GM23338 (cell line): ENCODE results near the gene PDGFC. TPM values are rescaled to one million over a fixed set of nuclear protein-coding genes. Genes with fewer than 3 reads are reported as not detected.

Experiments used
- ATAC-seq: fragments of 200-7000 bp; cut with Tn5 transposase; 3 replicates; pipeline ENCODE4 v1.9.1; 2020
- DNase-seq: peaks from one replicate; pipeline ENCODE4 v3.0.0-alpha.2; 2015; ENCODE audit warnings: low spot score
- H2AFZ ChIP-seq: fragments of 200-600 bp; sonication (generic); 2 replicates; pipeline ENCODE4 v1.8.0; 2016; ENCODE audit warnings: antibody characterized with exemption, mild to moderate bottlenecking, moderate library complexity
- H3F3A ChIP-seq: fragments of 200-600 bp; sonication (generic); replicated peaks from 2 replicates; pipeline ENCODE4 v1.8.0; 2017; ENCODE audit warnings: antibody characterized with exemption, mixed run types, low read depth
- H3K27ac ChIP-seq: fragments of 200-600 bp; sonication (generic); 2 replicates; pipeline ENCODE4 v1.6.1; 2016; ENCODE audit warnings: low read depth
- H3K27me3 ChIP-seq: fragments of 200-600 bp; sonication (generic); 2 replicates; pipeline ENCODE4 v1.8.0; 2016; ENCODE audit warnings: mild to moderate bottlenecking, mixed run types, moderate library complexity; ENCODE audit not compliant: insufficient read depth
- H3K36me3 ChIP-seq: fragments of 200-600 bp; sonication (generic); 2 replicates; pipeline ENCODE4 v1.8.0; 2016; ENCODE audit warnings: mild to moderate bottlenecking; ENCODE audit not compliant: insufficient read depth
- H3K4me1 ChIP-seq: fragments of 200-600 bp; sonication (generic); 2 replicates; pipeline ENCODE4 v1.8.0; 2016; ENCODE audit warnings: mild to moderate bottlenecking, moderate library complexity; ENCODE audit not compliant: insufficient read depth
- H3K4me2 ChIP-seq: fragments of 200-600 bp; sonication (generic); 2 replicates; pipeline ENCODE4 v1.7.1; 2017; ENCODE audit warnings: mixed run types
- H3K4me3 ChIP-seq: fragments of 200-600 bp; sonication (generic); 2 replicates; pipeline ENCODE4 v1.6.1; 2016; ENCODE audit warnings: mixed run types
- H3K79me2 ChIP-seq: fragments of 200-600 bp; sonication (generic); replicated peaks from 2 replicates; pipeline ENCODE4 v1.8.0; 2017; ENCODE audit warnings: mild to moderate bottlenecking; ENCODE audit not compliant: insufficient read depth
- H3K9me2 ChIP-seq: fragments of 200-600 bp; sonication (generic); 2 replicates; pipeline ENCODE4 v1.8.0; 2017; ENCODE audit not compliant: insufficient read depth
- H4K20me1 ChIP-seq: fragments of 200-600 bp; sonication (generic); replicated peaks from 2 replicates; pipeline ENCODE4 v1.8.0; 2017; ENCODE audit warnings: mild to moderate bottlenecking; ENCODE audit not compliant: insufficient read depth
- H3K27ac Mint-ChIP-seq: 2 replicates; pipeline ENCODE4 v1.8.0; 2020; ENCODE audit warnings: inconsistent platforms, mild to moderate bottlenecking, moderate library complexity, mixed read lengths
- H3K27me3 Mint-ChIP-seq: 3 replicates; pipeline ENCODE4 v1.8.0; 2022; ENCODE audit warnings: low read depth, mild to moderate bottlenecking, moderate library complexity, mixed read lengths, inconsistent platforms; ENCODE audit not compliant: insufficient read depth, poor library complexity
- H3K36me3 Mint-ChIP-seq: 3 replicates; pipeline ENCODE4 v1.8.0; 2021; ENCODE audit warnings: low read depth, mild to moderate bottlenecking, inconsistent platforms, moderate library complexity, mixed read lengths
- H3K4me1 Mint-ChIP-seq: 3 replicates; pipeline ENCODE4 v1.8.0; 2020; ENCODE audit warnings: mild to moderate bottlenecking, inconsistent platforms, mixed read lengths
- H3K4me3 Mint-ChIP-seq: 3 replicates; pipeline ENCODE4 v1.8.0; 2021; ENCODE audit warnings: moderate library complexity, mild to moderate bottlenecking, inconsistent platforms, mixed read lengths
- H3K9me3 Mint-ChIP-seq: 3 replicates; pipeline ENCODE4 v1.8.0; 2020; ENCODE audit warnings: moderate library complexity, mild to moderate bottlenecking, inconsistent platforms, mixed read lengths
- CREB1 ChIP-seq: fragments of 250-450 bp; sonication (Bioruptor Pico); IDR thresholded peaks from 2 replicates; pipeline ENCODE4 v1.5.0; 2020; ENCODE audit warnings: low read depth, mild to moderate bottlenecking, moderate library complexity
- EZH2 ChIP-seq: fragments of 200-600 bp; sonication (generic); IDR thresholded peaks from one replicate; pipeline ENCODE4 v1.8.0; 2017; ENCODE audit warnings: antibody characterized with exemption, mild to moderate bottlenecking, low read depth; ENCODE audit not compliant: unreplicated experiment
- EZH2phosphoT487 ChIP-seq: fragments of 200-600 bp; sonication (generic); IDR thresholded peaks from one replicate; pipeline ENCODE4 v1.8.1; 2018; ENCODE audit warnings: antibody characterized with exemption; ENCODE audit not compliant: unreplicated experiment
- JUNB ChIP-seq: IDR thresholded peaks from one replicate; pipeline ENCODE4 v1.6.1; 2016; ENCODE audit warnings: antibody characterized with exemption; ENCODE audit not compliant: unreplicated experiment
- NANOG ChIP-seq: IDR thresholded peaks from 2 replicates; pipeline ENCODE4 v1.6.1; 2016; ENCODE audit warnings: antibody characterized with exemption, borderline replicate concordance
- POLR2AphosphoS5 ChIP-seq: IDR thresholded peaks from 2 replicates; pipeline ENCODE4 v1.6.1; 2016; ENCODE audit warnings: antibody characterized with exemption, low read depth
- STAT1 ChIP-seq: IDR thresholded peaks from one replicate; pipeline ENCODE4 v1.6.1; 2016; ENCODE audit warnings: antibody characterized with exemption; ENCODE audit not compliant: unreplicated experiment
- ZNF114 ChIP-seq: fragments of 250-450 bp; sonication (Bioruptor Pico); IDR thresholded peaks from 2 replicates; pipeline ENCODE4 v1.5.0; 2020; ENCODE audit warnings: mild to moderate bottlenecking, moderate library complexity
- ZNF331 ChIP-seq: fragments of 250-450 bp; sonication (Bioruptor Pico); IDR thresholded peaks from 2 replicates; pipeline ENCODE4 v1.5.0; 2020; ENCODE audit warnings: low read depth, mild to moderate bottlenecking, moderate library complexity
- polyA plus RNA-seq: library from polyadenylated mRNA; unstranded; fragments of >200 nt; fragmentation: Nextera tagmentation; extraction: Ambion mirVana; gene quantifications from 2 replicates; pipeline ENCODE4 v1.2.1, GENCODE V29; 2016
- total RNA-seq: library from RNA; depleted of rRNA; stranded (reverse); fragments of >200 nt; shearing (Covaris generic); gene quantifications from 2 replicates; pipeline ENCODE4 v1.2.3, GENCODE V29; 2014
- TF ChIP-seq, protein P1 (sequence below): IDR thresholded peaks from 2 replicates; pipeline ENCODE4 v1.6.1; 2016; ENCODE audit warnings: antibody characterized with exemption
- TF ChIP-seq, protein P2 (sequence below), 2 experiments: fragments of 200-600 bp in 1 of 2; sonication (generic) in 1 of 2; conservative IDR thresholded peaks; 2 replicates each; pipeline versions ENCODE4 v1.5.1 to v1.6.1; 2016 to 2017; ENCODE audit warnings: antibody characterized with exemption in 2 of 2, low read depth in 2 of 2, mild to moderate bottlenecking in 2 of 2, moderate library complexity in 1 of 2
- TF ChIP-seq, protein P3 (sequence below): fragments of 250-450 bp; sonication (Bioruptor Pico); IDR thresholded peaks from 2 replicates; pipeline ENCODE4 v1.5.0; 2020; ENCODE audit warnings: mild to moderate bottlenecking, moderate library complexity
- TF ChIP-seq, protein P4 (sequence below): IDR thresholded peaks from one replicate; pipeline ENCODE4 v1.6.1; 2018; ENCODE audit warnings: antibody characterized with exemption; ENCODE audit not compliant: unreplicated experiment

PDGFC gene
- total and polyA plus RNA-seq, 2 experiments from 2014 or later, result 1.3 to 3.4 TPM

DNA sequence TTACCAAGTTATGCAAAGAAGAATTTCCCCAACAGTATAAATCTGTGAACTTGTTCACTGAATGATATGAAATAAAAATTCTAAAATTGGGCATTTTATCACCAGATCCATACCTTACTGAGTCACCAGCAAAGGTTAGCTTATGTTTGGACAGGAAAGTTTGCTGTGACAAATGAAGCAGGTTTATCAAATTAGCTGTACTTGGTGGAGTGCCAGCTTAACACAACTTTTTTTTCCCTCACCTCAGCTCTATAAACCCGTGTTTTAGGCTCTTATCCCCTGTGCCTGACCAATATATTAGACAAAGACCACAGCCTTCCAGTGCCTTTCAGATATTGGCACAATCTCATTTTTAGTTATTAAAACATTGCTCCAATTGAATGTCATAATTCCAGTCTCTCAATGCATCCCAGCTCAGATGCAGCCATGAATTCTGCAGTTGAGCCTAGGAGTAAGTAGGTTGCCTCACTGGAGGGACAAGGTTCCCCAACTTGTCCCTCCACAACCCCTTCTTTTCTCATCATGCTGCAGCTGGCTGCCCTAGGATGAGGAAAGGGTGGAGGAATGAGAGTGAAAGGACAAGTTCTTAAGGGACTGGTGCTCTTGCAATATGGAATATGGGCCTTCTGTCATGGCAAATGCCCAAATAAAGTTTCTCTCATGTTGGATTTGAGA, 27.0 kb upstream of the PDGFC start:
- no peak overlapping the region for H3K4me3 ChIP-seq
- Mint-ChIP-seq H3K4me1 (peaks cover 4% of the 10 kb centered on the region; the same call in 2 of the 3 replicates), H3K27me3 (peaks cover 2% of the 10 kb centered on the region), H3K27ac (no peak overlapping the region), H3K9me3 (peaks cover 23% of the 10 kb centered on the region), H3K4me3 (no peak overlapping the region), H3K36me3 (peaks cover 12% of the 10 kb centered on the region)
- no peaks in the 10 kb centered on the region for H4K20me1 ChIP-seq
- peak overlapping the region; percentile 30 for H2AFZ ChIP-seq
- no peaks in the 10 kb centered on the region for H3K27me3 ChIP-seq
- TF ChIP-seq EZH2 (no peak), POLR2AphosphoS5 (no peak), ZNF114 (no peak), NANOG (no peak), JUNB (no peak), EZH2phosphoT487 (no peak), STAT1 (no peak), CREB1 (CRISPR knock-in tag) (no peak), ZNF331 (CRISPR knock-in tag) (no peak)
- TF ChIP-seq, protein P1, sequence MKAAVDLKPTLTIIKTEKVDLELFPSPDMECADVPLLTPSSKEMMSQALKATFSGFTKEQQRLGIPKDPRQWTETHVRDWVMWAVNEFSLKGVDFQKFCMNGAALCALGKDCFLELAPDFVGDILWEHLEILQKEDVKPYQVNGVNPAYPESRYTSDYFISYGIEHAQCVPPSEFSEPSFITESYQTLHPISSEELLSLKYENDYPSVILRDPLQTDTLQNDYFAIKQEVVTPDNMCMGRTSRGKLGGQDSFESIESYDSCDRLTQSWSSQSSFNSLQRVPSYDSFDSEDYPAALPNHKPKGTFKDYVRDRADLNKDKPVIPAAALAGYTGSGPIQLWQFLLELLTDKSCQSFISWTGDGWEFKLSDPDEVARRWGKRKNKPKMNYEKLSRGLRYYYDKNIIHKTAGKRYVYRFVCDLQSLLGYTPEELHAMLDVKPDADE, result no peak
- TF ChIP-seq, protein P2, sequence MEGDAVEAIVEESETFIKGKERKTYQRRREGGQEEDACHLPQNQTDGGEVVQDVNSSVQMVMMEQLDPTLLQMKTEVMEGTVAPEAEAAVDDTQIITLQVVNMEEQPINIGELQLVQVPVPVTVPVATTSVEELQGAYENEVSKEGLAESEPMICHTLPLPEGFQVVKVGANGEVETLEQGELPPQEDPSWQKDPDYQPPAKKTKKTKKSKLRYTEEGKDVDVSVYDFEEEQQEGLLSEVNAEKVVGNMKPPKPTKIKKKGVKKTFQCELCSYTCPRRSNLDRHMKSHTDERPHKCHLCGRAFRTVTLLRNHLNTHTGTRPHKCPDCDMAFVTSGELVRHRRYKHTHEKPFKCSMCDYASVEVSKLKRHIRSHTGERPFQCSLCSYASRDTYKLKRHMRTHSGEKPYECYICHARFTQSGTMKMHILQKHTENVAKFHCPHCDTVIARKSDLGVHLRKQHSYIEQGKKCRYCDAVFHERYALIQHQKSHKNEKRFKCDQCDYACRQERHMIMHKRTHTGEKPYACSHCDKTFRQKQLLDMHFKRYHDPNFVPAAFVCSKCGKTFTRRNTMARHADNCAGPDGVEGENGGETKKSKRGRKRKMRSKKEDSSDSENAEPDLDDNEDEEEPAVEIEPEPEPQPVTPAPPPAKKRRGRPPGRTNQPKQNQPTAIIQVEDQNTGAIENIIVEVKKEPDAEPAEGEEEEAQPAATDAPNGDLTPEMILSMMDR (conservative IDR thresholded peaks at IDR 0.05; ENCODE audit: low read depth in 2 of 2), result no peak
- TF ChIP-seq, protein P3, sequence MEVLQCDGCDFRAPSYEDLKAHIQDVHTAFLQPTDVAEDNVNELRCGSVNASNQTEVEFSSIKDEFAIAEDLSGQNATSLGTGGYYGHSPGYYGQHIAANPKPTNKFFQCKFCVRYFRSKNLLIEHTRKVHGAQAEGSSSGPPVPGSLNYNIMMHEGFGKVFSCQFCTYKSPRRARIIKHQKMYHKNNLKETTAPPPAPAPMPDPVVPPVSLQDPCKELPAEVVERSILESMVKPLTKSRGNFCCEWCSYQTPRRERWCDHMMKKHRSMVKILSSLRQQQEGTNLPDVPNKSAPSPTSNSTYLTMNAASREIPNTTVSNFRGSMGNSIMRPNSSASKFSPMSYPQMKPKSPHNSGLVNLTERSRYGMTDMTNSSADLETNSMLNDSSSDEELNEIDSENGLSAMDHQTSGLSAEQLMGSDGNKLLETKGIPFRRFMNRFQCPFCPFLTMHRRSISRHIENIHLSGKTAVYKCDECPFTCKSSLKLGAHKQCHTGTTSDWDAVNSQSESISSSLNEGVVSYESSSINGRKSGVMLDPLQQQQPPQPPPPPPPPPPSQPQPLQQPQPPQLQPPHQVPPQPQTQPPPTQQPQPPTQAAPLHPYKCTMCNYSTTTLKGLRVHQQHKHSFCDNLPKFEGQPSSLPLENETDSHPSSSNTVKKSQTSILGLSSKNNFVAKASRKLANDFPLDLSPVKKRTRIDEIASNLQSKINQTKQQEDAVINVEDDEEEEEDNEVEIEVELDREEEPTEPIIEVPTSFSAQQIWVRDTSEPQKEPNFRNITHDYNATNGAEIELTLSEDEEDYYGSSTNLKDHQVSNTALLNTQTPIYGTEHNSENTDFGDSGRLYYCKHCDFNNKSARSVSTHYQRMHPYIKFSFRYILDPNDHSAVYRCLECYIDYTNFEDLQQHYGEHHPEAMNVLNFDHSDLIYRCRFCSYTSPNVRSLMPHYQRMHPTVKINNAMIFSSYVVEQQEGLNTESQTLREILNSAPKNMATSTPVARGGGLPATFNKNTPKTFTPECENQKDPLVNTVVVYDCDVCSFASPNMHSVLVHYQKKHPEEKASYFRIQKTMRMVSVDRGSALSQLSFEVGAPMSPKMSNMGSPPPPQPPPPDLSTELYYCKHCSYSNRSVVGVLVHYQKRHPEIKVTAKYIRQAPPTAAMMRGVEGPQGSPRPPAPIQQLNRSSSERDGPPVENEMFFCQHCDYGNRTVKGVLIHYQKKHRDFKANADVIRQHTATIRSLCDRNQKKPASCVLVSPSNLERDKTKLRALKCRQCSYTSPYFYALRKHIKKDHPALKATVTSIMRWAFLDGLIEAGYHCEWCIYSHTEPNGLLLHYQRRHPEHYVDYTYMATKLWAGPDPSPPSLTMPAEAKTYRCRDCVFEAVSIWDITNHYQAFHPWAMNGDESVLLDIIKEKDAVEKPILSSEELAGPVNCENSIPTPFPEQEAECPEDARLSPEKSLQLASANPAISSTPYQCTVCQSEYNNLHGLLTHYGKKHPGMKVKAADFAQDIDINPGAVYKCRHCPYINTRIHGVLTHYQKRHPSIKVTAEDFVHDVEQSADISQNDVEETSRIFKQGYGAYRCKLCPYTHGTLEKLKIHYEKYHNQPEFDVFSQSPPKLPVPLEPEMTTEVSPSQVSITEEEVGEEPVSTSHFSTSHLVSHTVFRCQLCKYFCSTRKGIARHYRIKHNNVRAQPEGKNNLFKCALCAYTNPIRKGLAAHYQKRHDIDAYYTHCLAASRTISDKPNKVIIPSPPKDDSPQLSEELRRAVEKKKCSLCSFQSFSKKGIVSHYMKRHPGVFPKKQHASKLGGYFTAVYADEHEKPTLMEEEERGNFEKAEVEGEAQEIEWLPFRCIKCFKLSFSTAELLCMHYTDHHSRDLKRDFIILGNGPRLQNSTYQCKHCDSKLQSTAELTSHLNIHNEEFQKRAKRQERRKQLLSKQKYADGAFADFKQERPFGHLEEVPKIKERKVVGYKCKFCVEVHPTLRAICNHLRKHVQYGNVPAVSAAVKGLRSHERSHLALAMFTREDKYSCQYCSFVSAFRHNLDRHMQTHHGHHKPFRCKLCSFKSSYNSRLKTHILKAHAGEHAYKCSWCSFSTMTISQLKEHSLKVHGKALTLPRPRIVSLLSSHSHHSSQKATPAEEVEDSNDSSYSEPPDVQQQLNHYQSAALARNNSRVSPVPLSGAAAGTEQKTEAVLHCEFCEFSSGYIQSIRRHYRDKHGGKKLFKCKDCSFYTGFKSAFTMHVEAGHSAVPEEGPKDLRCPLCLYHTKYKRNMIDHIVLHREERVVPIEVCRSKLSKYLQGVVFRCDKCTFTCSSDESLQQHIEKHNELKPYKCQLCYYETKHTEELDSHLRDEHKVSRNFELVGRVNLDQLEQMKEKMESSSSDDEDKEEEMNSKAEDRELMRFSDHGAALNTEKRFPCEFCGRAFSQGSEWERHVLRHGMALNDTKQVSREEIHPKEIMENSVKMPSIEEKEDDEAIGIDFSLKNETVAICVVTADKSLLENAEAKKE (CRISPR knock-in tag), result no peak
- TF ChIP-seq, protein P4, sequence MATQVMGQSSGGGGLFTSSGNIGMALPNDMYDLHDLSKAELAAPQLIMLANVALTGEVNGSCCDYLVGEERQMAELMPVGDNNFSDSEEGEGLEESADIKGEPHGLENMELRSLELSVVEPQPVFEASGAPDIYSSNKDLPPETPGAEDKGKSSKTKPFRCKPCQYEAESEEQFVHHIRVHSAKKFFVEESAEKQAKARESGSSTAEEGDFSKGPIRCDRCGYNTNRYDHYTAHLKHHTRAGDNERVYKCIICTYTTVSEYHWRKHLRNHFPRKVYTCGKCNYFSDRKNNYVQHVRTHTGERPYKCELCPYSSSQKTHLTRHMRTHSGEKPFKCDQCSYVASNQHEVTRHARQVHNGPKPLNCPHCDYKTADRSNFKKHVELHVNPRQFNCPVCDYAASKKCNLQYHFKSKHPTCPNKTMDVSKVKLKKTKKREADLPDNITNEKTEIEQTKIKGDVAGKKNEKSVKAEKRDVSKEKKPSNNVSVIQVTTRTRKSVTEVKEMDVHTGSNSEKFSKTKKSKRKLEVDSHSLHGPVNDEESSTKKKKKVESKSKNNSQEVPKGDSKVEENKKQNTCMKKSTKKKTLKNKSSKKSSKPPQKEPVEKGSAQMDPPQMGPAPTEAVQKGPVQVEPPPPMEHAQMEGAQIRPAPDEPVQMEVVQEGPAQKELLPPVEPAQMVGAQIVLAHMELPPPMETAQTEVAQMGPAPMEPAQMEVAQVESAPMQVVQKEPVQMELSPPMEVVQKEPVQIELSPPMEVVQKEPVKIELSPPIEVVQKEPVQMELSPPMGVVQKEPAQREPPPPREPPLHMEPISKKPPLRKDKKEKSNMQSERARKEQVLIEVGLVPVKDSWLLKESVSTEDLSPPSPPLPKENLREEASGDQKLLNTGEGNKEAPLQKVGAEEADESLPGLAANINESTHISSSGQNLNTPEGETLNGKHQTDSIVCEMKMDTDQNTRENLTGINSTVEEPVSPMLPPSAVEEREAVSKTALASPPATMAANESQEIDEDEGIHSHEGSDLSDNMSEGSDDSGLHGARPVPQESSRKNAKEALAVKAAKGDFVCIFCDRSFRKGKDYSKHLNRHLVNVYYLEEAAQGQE, result no peak
- H3K4me2 ChIP-seq, result no peak overlapping the region
- no peak for ATAC-seq
- no peak for DNase-seq
- H3F3A ChIP-seq, result no peaks in the 10 kb centered on the region
- H3K79me2 ChIP-seq, result no peaks in the 10 kb centered on the region
- H3K27ac ChIP-seq, result no peak overlapping the region
- H3K4me1 ChIP-seq, result no peaks in the 10 kb centered on the region
- H3K9me2 ChIP-seq, result no peaks in the 10 kb centered on the region
- H3K36me3 ChIP-seq, result no peaks in the 10 kb centered on the region
